ENCODE results near the gene TSNAX.

DNA sequence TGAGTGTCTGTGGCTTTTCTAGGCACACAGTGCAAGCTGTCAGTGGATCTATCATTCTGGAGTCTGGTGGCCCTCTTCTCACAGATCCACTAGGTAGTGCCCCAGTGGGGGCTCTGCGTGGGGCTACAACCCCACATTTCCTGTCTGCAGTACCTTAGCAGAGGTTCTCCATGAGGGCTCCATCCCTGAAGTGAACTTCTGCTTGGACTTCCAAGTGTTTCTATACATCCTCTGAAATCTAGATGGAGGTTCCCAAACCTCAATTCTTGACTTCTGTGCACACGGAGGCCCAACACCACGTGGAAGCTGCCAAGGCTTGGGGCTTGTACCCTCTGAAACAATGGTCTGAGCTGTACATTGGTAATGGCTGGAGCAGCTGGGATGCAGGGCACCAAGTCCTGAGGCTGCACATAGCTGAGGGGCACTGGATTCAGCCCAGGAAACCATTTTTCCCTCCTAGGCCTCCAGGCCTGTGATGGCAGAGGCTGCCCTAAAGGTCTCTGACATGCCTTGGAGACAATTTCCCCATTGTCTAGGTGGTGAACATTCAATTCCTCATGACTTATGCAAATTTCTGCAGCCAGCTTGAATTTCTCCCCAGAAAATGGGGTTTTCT is 29.2 kb upstream of the TSNAX start:
- TF ChIP-seq, protein P1, sequence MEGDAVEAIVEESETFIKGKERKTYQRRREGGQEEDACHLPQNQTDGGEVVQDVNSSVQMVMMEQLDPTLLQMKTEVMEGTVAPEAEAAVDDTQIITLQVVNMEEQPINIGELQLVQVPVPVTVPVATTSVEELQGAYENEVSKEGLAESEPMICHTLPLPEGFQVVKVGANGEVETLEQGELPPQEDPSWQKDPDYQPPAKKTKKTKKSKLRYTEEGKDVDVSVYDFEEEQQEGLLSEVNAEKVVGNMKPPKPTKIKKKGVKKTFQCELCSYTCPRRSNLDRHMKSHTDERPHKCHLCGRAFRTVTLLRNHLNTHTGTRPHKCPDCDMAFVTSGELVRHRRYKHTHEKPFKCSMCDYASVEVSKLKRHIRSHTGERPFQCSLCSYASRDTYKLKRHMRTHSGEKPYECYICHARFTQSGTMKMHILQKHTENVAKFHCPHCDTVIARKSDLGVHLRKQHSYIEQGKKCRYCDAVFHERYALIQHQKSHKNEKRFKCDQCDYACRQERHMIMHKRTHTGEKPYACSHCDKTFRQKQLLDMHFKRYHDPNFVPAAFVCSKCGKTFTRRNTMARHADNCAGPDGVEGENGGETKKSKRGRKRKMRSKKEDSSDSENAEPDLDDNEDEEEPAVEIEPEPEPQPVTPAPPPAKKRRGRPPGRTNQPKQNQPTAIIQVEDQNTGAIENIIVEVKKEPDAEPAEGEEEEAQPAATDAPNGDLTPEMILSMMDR (IDR thresholded peaks at IDR 0.05): no peak
- TF ChIP-seq POLR2A (IDR thresholded peaks at IDR 0.05): no peak
- no peak for TF ChIP-seq EP300 (IDR thresholded peaks at IDR 0.05)
- TF ChIP-seq POLR2AphosphoS5 (IDR thresholded peaks at IDR 0.05): no peak
